ENCODE data around the gene SH3PXD2A. TPM values are rescaled to one million over a fixed set of nuclear protein-coding genes. Genes with fewer than 3 reads are reported as not detected.

Gene SH3PXD2A
- total RNA-seq, 1 experiment from 2014 or later: 6.3 TPM

GRCh38 chr10:103661198-103661950 is 194.0 kb downstream of the SH3PXD2A start:
- intact Hi-C loops (cut with micrococcal nuclease; ENCODE audit: unreplicated experiment): no loop called here
- Mint-ChIP-seq H3K27ac (ENCODE audit: unreplicated experiment) (no peak overlapping the region), H3K4me3 (ENCODE audit: unreplicated experiment) (no peak overlapping the region), H3K9me3 (ENCODE audit: unreplicated experiment) (no peaks in the 10 kb centered on the region), H3K27me3 (ENCODE audit: insufficient read depth, unreplicated experiment) (no peaks in the 10 kb centered on the region), H3K4me1 (ENCODE audit: low read depth, unreplicated experiment) (peaks cover 6% of the 10 kb centered on the region), H3K36me3 (ENCODE audit: insufficient read depth, unreplicated experiment) (no peaks in the 10 kb centered on the region)
- peaks cover 4% of the 10 kb centered on the region; the same call in 1 of the 2 replicates for H3K4me1 ChIP-seq
- no peak for DNase-seq
- ChIA-PET CTCF (interaction anchor here (0.7 kb wide), 1 partner anchor 45 kb away, joined by 4 read pairs; no protein-coding TSS in a partner anchor), POLR2A (no interaction called here)
- no TSS peak for BruUV-seq (replicated peaks)
- no peak for TF ChIP-seq CTCF (IDR thresholded peaks at IDR 0.05; ENCODE audit: insufficient read depth in 1 of 2, low read depth in 1 of 2, low read length in 1 of 2, severe bottlenecking in 1 of 2, unreplicated experiment in 1 of 2)
- no peaks in the 10 kb centered on the region; the same call in 1 of the 2 replicates for H3K36me3 ChIP-seq (ENCODE audit: control insufficient read depth, insufficient read depth, low read length)
- H3K27me3 ChIP-seq (replicated peaks; ENCODE audit: control insufficient read depth, insufficient read depth, low read length): no peaks in the 10 kb centered on the region
- H3K9me3 ChIP-seq: no peaks in the 10 kb centered on the region
- no peak overlapping the region for H3K4me3 ChIP-seq (ENCODE audit: low read depth, low read length)

- H3K4me1 Mint-ChIP-seq (ENCODE audit: low read depth, unreplicated experiment): peaks cover 6% of the 10 kb centered on the region
- H3K27ac Mint-ChIP-seq (ENCODE audit: unreplicated experiment): no peak overlapping the region
- H3K9me3 Mint-ChIP-seq (ENCODE audit: unreplicated experiment): no peaks in the 10 kb centered on the region
- POLR2A ChIA-PET: no interaction called here
- H3K27me3 ChIP-seq (replicated peaks; ENCODE audit: control insufficient read depth, insufficient read depth, low read length): no peaks in the 10 kb centered on the region
- CTCF ChIA-PET: no interaction called here
- no peak overlapping the region for H3K4me3 Mint-ChIP-seq (ENCODE audit: unreplicated experiment)
- no peak overlapping the region for H3K4me3 ChIP-seq (ENCODE audit: low read depth, low read length)
- no peak for DNase-seq
- BruUV-seq (replicated peaks): no TSS peak
- no peaks in the 10 kb centered on the region for H3K9me3 ChIP-seq
- intact Hi-C loops (cut with micrococcal nuclease; ENCODE audit: unreplicated experiment): no loop called here
- H3K27me3 Mint-ChIP-seq (ENCODE audit: insufficient read depth, unreplicated experiment): no peaks in the 10 kb centered on the region
- no peak for TF ChIP-seq CTCF (IDR thresholded peaks at IDR 0.05; ENCODE audit: insufficient read depth in 1 of 2, low read depth in 1 of 2, low read length in 1 of 2, severe bottlenecking in 1 of 2, unreplicated experiment in 1 of 2)
- H3K4me1 ChIP-seq: peaks cover 4% of the 10 kb centered on the region; the same call in 1 of the 2 replicates
- H3K36me3 Mint-ChIP-seq (ENCODE audit: insufficient read depth, unreplicated experiment): no peaks in the 10 kb centered on the region
- no peaks in the 10 kb centered on the region; the same call in 1 of the 2 replicates for H3K36me3 ChIP-seq (ENCODE audit: control insufficient read depth, insufficient read depth, low read length)
Observed at GRCh38 chr10:103660364-103661197, 194.8 kb downstream of the SH3PXD2A start.

- no peaks in the 10 kb centered on the region; the same call in 1 of the 2 replicates for H3K36me3 ChIP-seq (ENCODE audit: control insufficient read depth, insufficient read depth, low read length)
- H3K36me3 Mint-ChIP-seq (ENCODE audit: insufficient read depth, unreplicated experiment): no peaks in the 10 kb centered on the region
- peaks cover 4% of the 10 kb centered on the region; the same call in 1 of the 2 replicates for H3K4me1 ChIP-seq
- peaks cover 6% of the 10 kb centered on the region for H3K4me1 Mint-ChIP-seq (ENCODE audit: low read depth, unreplicated experiment)
- no peak overlapping the region for H3K27ac Mint-ChIP-seq (ENCODE audit: unreplicated experiment)
- H3K9me3 ChIP-seq: no peaks in the 10 kb centered on the region
- H3K27me3 Mint-ChIP-seq (ENCODE audit: insufficient read depth, unreplicated experiment): no peaks in the 10 kb centered on the region
- no peaks in the 10 kb centered on the region for H3K9me3 Mint-ChIP-seq (ENCODE audit: unreplicated experiment)
- no TSS peak for BruUV-seq (replicated peaks)
- H3K27me3 ChIP-seq (replicated peaks; ENCODE audit: control insufficient read depth, insufficient read depth, low read length): no peaks in the 10 kb centered on the region
- H3K4me3 Mint-ChIP-seq (ENCODE audit: unreplicated experiment): no peak overlapping the region
- H3K4me3 ChIP-seq (ENCODE audit: low read depth, low read length): no peak overlapping the region
- no peak for DNase-seq
- ChIA-PET POLR2A (no interaction called here), CTCF (no interaction called here)
- intact Hi-C loops (cut with micrococcal nuclease; ENCODE audit: unreplicated experiment): no loop called here
- TF ChIP-seq CTCF (IDR thresholded peaks at IDR 0.05; ENCODE audit: insufficient read depth in 1 of 2, low read depth in 1 of 2, low read length in 1 of 2, severe bottlenecking in 1 of 2, unreplicated experiment in 1 of 2): no peak
Observed at GRCh38 chr10:103659674-103660363, 195.6 kb downstream of the SH3PXD2A start.

Data from Caco-2 (cell line).